Tibial nerve (tissue), 4 donors: ENCODE measurements around the gene GPX7. TPM values are rescaled to one million over a fixed set of nuclear protein-coding genes. Genes with fewer than 3 reads are reported as not detected.

Experiments
- DNase-seq, 2 donors: peaks; one replicate each; pipeline ENCODE4 v3.0.0-alpha.2; 2019; ENCODE audit warnings: low spot score in 2 of 2
- H3K27ac ChIP-seq, 4 donors: fragments of 200-600 bp; sonication (generic) in 3 of 4; one replicate each; pipeline ENCODE4 v1.5.1; 2017 to 2019; ENCODE audit warnings: mild to moderate bottlenecking in 1 of 4
- H3K27me3 ChIP-seq, 2 donors: fragments of 200-600 bp; sonication (generic) in 1 of 2; one replicate each; pipeline versions ENCODE4 v1.5.1 to v1.6.0; 2017 to 2019
- H3K36me3 ChIP-seq, 3 donors: fragments of 200-600 bp; sonication (generic); one replicate each; pipeline ENCODE4 v1.5.1; 2018 to 2019
- H3K4me1 ChIP-seq, 4 donors: fragments of 200-600 bp; sonication (generic) in 3 of 4; one replicate each; pipeline ENCODE4 v1.5.1; 2017 to 2019
- H3K4me3 ChIP-seq, 4 donors: fragments of 200-600 bp; sonication (generic) in 3 of 4; one replicate each; pipeline ENCODE4 v1.5.1; 2017 to 2019; ENCODE audit warnings: mild to moderate bottlenecking in 1 of 4, moderate library complexity in 1 of 4
- H3K9me3 ChIP-seq, 4 donors: fragments of 200-600 bp; sonication (generic) in 3 of 4; one replicate each; pipeline ENCODE4 v1.5.1; 2017 to 2019
- EP300 ChIP-seq, 2 donors: sonication (generic); formaldehyde crosslinking; IDR thresholded peaks; one replicate each; pipeline ENCODE4 v1.6.1; 2017; ENCODE audit warnings: antibody characterized with exemption in 2 of 2, mild to moderate bottlenecking in 1 of 2
- POLR2A ChIP-seq, 2 donors: fragments of 450-650 bp; IDR thresholded peaks; one replicate each; pipeline ENCODE4 v1.6.1; 2017; ENCODE audit warnings: antibody characterized with exemption in 2 of 2, mild to moderate bottlenecking in 2 of 2, moderate library complexity in 2 of 2
- WGBS, 2 donors: methylation state at CpG; one replicate each; pipeline ENCODE4 v1.1.5; 2018; 5-methylcytosine and 5-hydroxymethylcytosine counted together
- total RNA-seq, 4 donors: library from RNA; depleted of rRNA; stranded (reverse); fragments of >200 nt; gene quantifications; one replicate each; pipeline ENCODE4 v1.1.0, GENCODE V29; 2016
- TF ChIP-seq, protein P1 (sequence below), 5 experiments: fragments of 200-600 bp in 3 of 5; fragments of 450-650 bp in 2 of 5; sonication (generic) in 3 of 5; IDR thresholded peaks; one replicate each; pipeline ENCODE4 v1.5.1; 2016 to 2019; ENCODE audit warnings: antibody characterized with exemption in 5 of 5, mild to moderate bottlenecking in 3 of 5, moderate library complexity in 2 of 5

Gene GPX7
- total RNA-seq, 4 donors from 2014 or later, result 6.3 to 21.4 (median 13.8) TPM

DNA sequence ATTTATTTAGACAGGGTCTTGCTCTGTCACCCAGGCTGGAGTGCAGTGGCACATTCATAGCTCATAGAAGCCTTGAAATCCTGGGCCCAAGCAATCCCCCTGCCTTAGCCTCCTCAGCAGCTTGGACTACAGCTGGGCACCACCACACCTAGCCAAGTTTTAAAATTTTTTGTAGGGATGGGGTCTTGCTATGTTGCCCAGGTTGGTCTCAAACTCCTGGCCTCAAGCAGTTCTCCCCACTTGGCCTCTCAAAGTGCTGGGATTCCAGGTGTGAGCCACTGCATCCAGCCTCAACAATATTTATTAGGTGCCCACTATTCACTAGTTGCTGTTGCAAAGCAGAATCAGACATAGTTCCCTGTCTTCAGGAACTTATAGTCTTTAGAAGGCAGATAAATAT lies 14.1 kb upstream of the GPX7 start:
- H3K36me3 ChIP-seq, result no peaks in the 10 kb centered on the region
- TF ChIP-seq POLR2A (IDR thresholded peaks at IDR 0.05) (no peak), EP300 (IDR thresholded peaks at IDR 0.05) (no peak)
- TF ChIP-seq, protein P1, sequence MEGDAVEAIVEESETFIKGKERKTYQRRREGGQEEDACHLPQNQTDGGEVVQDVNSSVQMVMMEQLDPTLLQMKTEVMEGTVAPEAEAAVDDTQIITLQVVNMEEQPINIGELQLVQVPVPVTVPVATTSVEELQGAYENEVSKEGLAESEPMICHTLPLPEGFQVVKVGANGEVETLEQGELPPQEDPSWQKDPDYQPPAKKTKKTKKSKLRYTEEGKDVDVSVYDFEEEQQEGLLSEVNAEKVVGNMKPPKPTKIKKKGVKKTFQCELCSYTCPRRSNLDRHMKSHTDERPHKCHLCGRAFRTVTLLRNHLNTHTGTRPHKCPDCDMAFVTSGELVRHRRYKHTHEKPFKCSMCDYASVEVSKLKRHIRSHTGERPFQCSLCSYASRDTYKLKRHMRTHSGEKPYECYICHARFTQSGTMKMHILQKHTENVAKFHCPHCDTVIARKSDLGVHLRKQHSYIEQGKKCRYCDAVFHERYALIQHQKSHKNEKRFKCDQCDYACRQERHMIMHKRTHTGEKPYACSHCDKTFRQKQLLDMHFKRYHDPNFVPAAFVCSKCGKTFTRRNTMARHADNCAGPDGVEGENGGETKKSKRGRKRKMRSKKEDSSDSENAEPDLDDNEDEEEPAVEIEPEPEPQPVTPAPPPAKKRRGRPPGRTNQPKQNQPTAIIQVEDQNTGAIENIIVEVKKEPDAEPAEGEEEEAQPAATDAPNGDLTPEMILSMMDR (IDR thresholded peaks at IDR 0.05), result no peak
- no peak for DNase-seq
- no peaks in the 10 kb centered on the region for H3K4me1 ChIP-seq
- H3K9me3 ChIP-seq, result no peaks in the 10 kb centered on the region
- no peak overlapping the region for H3K27ac ChIP-seq
- peaks cover 0 to 13% of the 10 kb centered on the region in 2 donors for H3K27me3 ChIP-seq
- no peak overlapping the region for H3K4me3 ChIP-seq

DNA sequence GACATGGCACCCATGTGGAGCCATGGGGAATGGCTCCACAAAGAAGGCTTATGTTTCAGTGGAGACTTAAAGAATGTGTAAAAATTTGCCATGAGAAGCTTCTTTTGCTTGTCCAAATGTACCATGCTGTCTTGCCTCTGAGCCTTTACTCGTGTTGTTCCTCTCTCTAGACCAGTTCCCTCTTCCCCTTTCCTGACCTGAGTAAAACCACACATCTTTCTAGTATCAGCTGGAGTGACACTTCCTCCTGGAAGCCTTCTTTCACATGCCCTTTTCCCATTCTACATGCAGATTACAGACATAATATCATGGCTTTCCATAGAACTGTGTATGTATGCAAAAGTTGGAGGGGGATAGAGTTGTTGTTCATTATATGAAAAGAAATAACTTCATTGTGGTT lies 13.6 kb upstream of the GPX7 start:
- TF ChIP-seq POLR2A (IDR thresholded peaks at IDR 0.05), result no peak

DNA sequence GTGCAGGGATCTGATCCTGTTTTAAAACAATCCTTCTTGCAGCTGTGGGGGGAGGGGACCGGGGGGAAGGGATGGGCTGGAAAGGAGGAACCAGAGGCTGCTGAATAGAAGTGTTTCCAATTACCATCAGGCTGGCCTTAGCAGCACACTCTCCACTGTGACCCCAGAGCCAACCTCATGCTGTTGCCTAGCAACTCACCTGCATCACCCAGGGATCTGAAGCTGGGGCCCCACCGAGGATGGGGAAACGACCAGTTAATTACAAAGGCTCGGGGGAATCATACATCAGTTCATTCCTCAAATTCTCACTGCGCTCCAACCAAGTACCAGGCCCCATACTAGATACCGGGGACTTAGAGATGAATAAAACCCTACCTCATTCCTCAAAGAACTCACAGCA lies 11.9 kb upstream of the GPX7 start:
- Histone ChIP-seq H3K9me3 (no peaks in the 10 kb centered on the region), H3K4me1 (no peaks in the 10 kb centered on the region), H3K36me3 (no peaks in the 10 kb centered on the region), H3K4me3 (no peak overlapping the region), H3K27me3 (peaks cover 0 to 13% of the 10 kb centered on the region in 2 donors), H3K27ac (no peak overlapping the region)
- TF ChIP-seq POLR2A (IDR thresholded peaks at IDR 0.05) (no peak), EP300 (IDR thresholded peaks at IDR 0.05) (no peak)
- TF ChIP-seq, protein P1 (IDR thresholded peaks at IDR 0.05), result no peak
- 35 to 41% methylated on average over 6 of the region's 6 CpGs for WGBS, 2 donors
- DNase-seq, result no peak

More for the DNA sequence above, 13.6 kb upstream of the GPX7 start:
- Histone ChIP-seq H3K36me3 (no peaks in the 10 kb centered on the region), H3K27ac (no peak overlapping the region), H3K9me3 (no peaks in the 10 kb centered on the region), H3K4me3 (no peak overlapping the region), H3K27me3 (peaks cover 0 to 13% of the 10 kb centered on the region in 2 donors), H3K4me1 (no peaks in the 10 kb centered on the region)
- 36 to 61% methylated on average over 1 of the region's 1 CpG for WGBS, 2 donors
- no peak for DNase-seq

DNA sequence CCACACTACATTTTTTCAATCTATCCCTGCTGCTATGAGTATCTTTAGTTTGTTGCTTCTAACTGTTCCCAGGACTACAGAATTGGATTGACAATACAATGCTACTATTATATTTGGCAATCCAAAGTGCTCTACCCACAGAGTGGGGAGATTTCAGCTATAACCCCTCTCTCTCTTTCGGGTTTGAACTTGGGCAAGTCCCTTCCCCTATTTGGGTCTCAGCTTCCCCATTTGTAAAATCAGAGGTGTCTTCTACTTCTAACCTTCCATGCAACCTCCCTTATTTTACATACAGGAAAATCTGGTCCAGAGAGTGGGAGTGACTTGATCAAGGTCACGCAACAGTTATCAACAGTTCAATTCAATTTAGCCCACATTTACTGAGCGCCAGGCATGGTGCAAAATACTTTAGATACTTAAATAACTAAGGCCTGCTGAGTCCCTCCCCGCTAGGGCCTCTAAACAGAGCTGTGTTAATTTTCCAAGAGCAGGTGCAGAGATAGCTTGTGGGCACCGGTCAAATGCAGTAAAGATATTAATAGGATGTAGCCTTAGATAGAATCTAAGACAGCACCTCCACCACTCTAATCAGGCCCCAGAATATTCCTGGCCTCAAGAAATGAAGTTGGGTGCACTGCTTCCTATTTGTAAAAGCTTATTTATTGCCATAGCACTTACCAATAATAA lies 9.4 kb upstream of the GPX7 start:
- DNase-seq, result no peak
- Histone ChIP-seq H3K36me3 (no peaks in the 10 kb centered on the region), H3K4me3 (no peak overlapping the region), H3K27ac (no peak overlapping the region), H3K27me3 (no peaks in the 10 kb centered on the region), H3K4me1 (no peaks in the 10 kb centered on the region), H3K9me3 (no peaks in the 10 kb centered on the region)
- TF ChIP-seq, protein P1 (IDR thresholded peaks at IDR 0.05), result no peak
- 67 to 72% methylated on average over 5 of the region's 5 CpGs for WGBS, 2 donors

- Histone ChIP-seq H3K9me3 (no peaks in the 10 kb centered on the region), H3K27me3 (no peaks in the 10 kb centered on the region), H3K4me3 (no peak overlapping the region), H3K27ac (no peak overlapping the region), H3K4me1 (no peaks in the 10 kb centered on the region), H3K36me3 (no peaks in the 10 kb centered on the region)
- TF ChIP-seq EP300 (IDR thresholded peaks at IDR 0.05), result no peak
- TF ChIP-seq POLR2A (IDR thresholded peaks at IDR 0.05), result no peak
- TF ChIP-seq, protein P1 (IDR thresholded peaks at IDR 0.05), result no peak
- no peak for DNase-seq
- WGBS, 2 donors, result 93 to 97% methylated on average over 1 of the region's 1 CpG
These were observed 8.7 kb upstream of the GPX7 start for GRCh38 chr1:52593495-52593894.

DNA sequence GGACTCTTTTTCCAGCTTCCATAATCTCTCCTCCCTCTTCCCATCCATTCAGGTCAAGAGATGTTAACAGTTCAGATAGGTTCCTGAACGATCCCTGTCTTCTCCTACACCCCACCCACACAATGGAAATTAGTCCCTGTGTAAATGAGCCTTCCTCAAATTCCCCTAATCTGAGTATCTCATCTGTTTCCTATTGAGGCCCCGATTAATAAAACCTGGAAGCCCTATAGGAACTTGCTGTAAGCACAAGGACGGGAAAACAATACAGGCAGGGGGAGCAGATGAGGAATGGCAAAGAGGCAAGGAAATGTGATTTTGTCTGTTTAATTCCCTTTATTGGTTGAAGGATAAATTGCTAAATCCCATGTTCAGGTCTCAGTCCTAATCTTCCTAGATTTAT lies 7.1 kb upstream of the GPX7 start:
- Histone ChIP-seq H3K9me3 (no peaks in the 10 kb centered on the region), H3K4me3 (no peak overlapping the region), H3K27ac (no peak overlapping the region), H3K36me3 (no peaks in the 10 kb centered on the region), H3K27me3 (no peaks in the 10 kb centered on the region), H3K4me1 (no peaks in the 10 kb centered on the region)
- no peak for TF ChIP-seq EP300 (IDR thresholded peaks at IDR 0.05)
- TF ChIP-seq, protein P1 (IDR thresholded peaks at IDR 0.05), result no peak
- no peak for TF ChIP-seq POLR2A (IDR thresholded peaks at IDR 0.05)
- WGBS, 2 donors, result 40 to 48% methylated on average over 3 of the region's 3 CpGs
- no peak for DNase-seq
